Mesenchymal stem cell (in vitro differentiated cells and primary cell): Measurements from ENCODE around the gene SCN7A.

ENCODE experiments used
- DNase-seq: peaks from one replicate; pipeline ENCODE4 v3.0.0-alpha.2; 2013
- H2AFZ ChIP-seq: one replicate; pipeline ENCODE4 v1.6.1; 2013; ENCODE audit warnings: low read depth, mild to moderate bottlenecking, control low read depth, inconsistent platforms, low read length, moderate library complexity
- H2AK5ac ChIP-seq: 2 replicates; pipeline ENCODE4 v1.6.1; 2013; ENCODE audit warnings: low read length, moderate library complexity, mild to moderate bottlenecking, inconsistent platforms; ENCODE audit not compliant: severe bottlenecking
- H2BK120ac ChIP-seq: one replicate; pipeline ENCODE4 v1.6.1; 2013; ENCODE audit warnings: low read depth, mild to moderate bottlenecking, inconsistent platforms, low read length, moderate library complexity
- H2BK12ac ChIP-seq, 2 experiments: one replicate each; pipeline ENCODE4 v1.6.1; 2013; ENCODE audit warnings: inconsistent platforms in 2 of 2, low read length in 2 of 2, mild to moderate bottlenecking in 2 of 2, moderate library complexity in 2 of 2, control low read depth in 1 of 2
- H2BK15ac ChIP-seq: one replicate; pipeline ENCODE4 v1.6.1; 2013; ENCODE audit warnings: mild to moderate bottlenecking, low read depth, inconsistent platforms; ENCODE audit not compliant: poor library complexity, severe bottlenecking
- H2BK5ac ChIP-seq: 2 replicates; pipeline ENCODE4 v1.6.1; 2013; ENCODE audit warnings: low read depth, mild to moderate bottlenecking, low read length, control low read depth, inconsistent platforms; ENCODE audit not compliant: poor library complexity, severe bottlenecking
- H3K14ac ChIP-seq, 2 experiments: one replicate each; pipeline ENCODE4 v1.6.1; 2013; ENCODE audit warnings: inconsistent platforms in 2 of 2, low read length in 2 of 2, control low read depth in 1 of 2, mild to moderate bottlenecking in 1 of 2, moderate library complexity in 1 of 2
- H3K18ac ChIP-seq, 2 experiments: one replicate each; pipeline ENCODE4 v1.6.1; 2013; ENCODE audit warnings: inconsistent platforms in 2 of 2, low read length in 2 of 2, control low read depth in 1 of 2, low read depth in 1 of 2, mild to moderate bottlenecking in 1 of 2
- H3K23ac ChIP-seq, 2 experiments: one replicate each; pipeline ENCODE4 v1.6.1; 2013; ENCODE audit warnings: inconsistent platforms in 2 of 2, low read length in 2 of 2, mild to moderate bottlenecking in 2 of 2, moderate library complexity in 2 of 2, control low read depth in 1 of 2
- H3K27ac ChIP-seq: 2 replicates; pipeline ENCODE4 v1.5.1; 2013; ENCODE audit warnings: mild to moderate bottlenecking, moderate library complexity, low read length, control low read depth, inconsistent platforms; ENCODE audit not compliant: poor library complexity, severe bottlenecking
- H3K27me3 ChIP-seq, 2 experiments: 2 replicates each; pipeline versions ENCODE4 v1.6.1 to v1.7.0; 2013; ENCODE audit warnings: low read length in 2 of 2, mild to moderate bottlenecking in 2 of 2, moderate library complexity in 2 of 2, control low read depth in 1 of 2, inconsistent platforms in 1 of 2; ENCODE audit not compliant: control insufficient read depth in 1 of 2, insufficient read depth in 1 of 2
- H3K36me3 ChIP-seq, 2 experiments: 2 replicates each; pipeline versions ENCODE4 v1.6.1 to v1.7.0; 2013; ENCODE audit warnings: low read length in 2 of 2, control low read depth in 1 of 2, inconsistent platforms in 1 of 2, low read depth in 1 of 2, mild to moderate bottlenecking in 1 of 2; ENCODE audit not compliant: insufficient read depth in 2 of 2, control insufficient read depth in 1 of 2
- H3K4ac ChIP-seq, 2 experiments: one replicate each; pipeline ENCODE4 v1.6.1; 2013; ENCODE audit warnings: inconsistent platforms in 2 of 2, low read length in 2 of 2, mild to moderate bottlenecking in 2 of 2, moderate library complexity in 2 of 2, control low read depth in 1 of 2, low read depth in 1 of 2
- H3K4me1 ChIP-seq: 2 replicates; pipeline ENCODE4 v1.6.1; 2013; ENCODE audit warnings: low read depth, low read length, control low read depth; ENCODE audit not compliant: control insufficient read depth, insufficient read depth
- H3K4me2 ChIP-seq: 2 replicates; pipeline ENCODE4 v1.6.1; 2013; ENCODE audit warnings: low read length, mild to moderate bottlenecking, inconsistent platforms; ENCODE audit not compliant: poor library complexity, severe bottlenecking
- H3K4me3 ChIP-seq, 2 experiments: 2 replicates each; pipeline versions ENCODE4 v1.5.1 to v1.7.0; 2013; ENCODE audit warnings: low read length in 2 of 2, mild to moderate bottlenecking in 2 of 2, control low read depth in 1 of 2, low read depth in 1 of 2; ENCODE audit not compliant: insufficient read depth in 1 of 2
- H3K79me1 ChIP-seq: replicated peaks from 2 replicates; pipeline ENCODE4 v1.6.1; 2013; ENCODE audit warnings: mild to moderate bottlenecking, control low read depth, low read length, inconsistent platforms; ENCODE audit not compliant: poor library complexity, severe bottlenecking
- H3K9ac ChIP-seq: 2 replicates; pipeline ENCODE4 v1.7.0; 2013; ENCODE audit warnings: mild to moderate bottlenecking, low read length, moderate library complexity
- H3K9me3 ChIP-seq: 2 replicates; pipeline ENCODE4 v1.7.0; 2013; ENCODE audit warnings: mild to moderate bottlenecking, low read length; ENCODE audit not compliant: control insufficient read depth
- H4K8ac ChIP-seq: one replicate; pipeline ENCODE4 v1.6.1; 2013; ENCODE audit warnings: inconsistent platforms, mild to moderate bottlenecking, low read length, moderate library complexity
- H4K91ac ChIP-seq: one replicate; pipeline ENCODE4 v1.6.1; 2013; ENCODE audit warnings: mild to moderate bottlenecking, low read length, inconsistent platforms
- WGBS: methylation state at CpG from one replicate; pipeline ENCODE4 v1.1.7; 2013; ENCODE audit warnings: mixed read lengths; 5-methylcytosine and 5-hydroxymethylcytosine counted together

Gene SCN7A

DNA sequence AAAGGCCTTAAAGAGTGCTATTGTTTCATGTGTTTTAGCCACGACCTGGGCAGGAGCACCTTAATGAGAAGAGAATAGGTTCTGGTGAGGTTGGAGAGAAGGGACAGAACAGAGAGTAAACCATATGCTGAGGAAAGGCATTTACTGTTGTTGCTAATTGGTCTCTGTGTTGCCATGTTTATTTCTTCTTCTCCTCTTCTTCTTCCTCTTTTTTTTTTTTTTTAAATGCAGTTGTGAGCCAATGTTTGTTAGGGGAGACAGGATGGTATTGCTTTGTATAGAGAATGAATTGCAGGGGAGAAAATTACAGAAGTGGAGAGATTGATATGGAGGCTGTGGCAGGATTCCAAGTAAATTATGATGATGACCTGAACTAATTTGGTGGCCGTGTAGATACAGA, 120.9 kb downstream of the SCN7A start:
- Histone ChIP-seq H2AFZ (no peak overlapping the region), H3K79me1 (no peaks in the 10 kb centered on the region), H3K27me3 (peaks cover 0 to 27% of the 10 kb centered on the region in 2 experiments), H2BK5ac (no peak overlapping the region), H3K9ac (no peak overlapping the region), H3K18ac (no peak overlapping the region), H3K4me2 (no peak overlapping the region), H2BK12ac (no peak overlapping the region), H3K4me1 (peaks cover 8% of the 10 kb centered on the region), H3K27ac (no peak overlapping the region), H4K91ac (no peak overlapping the region), H4K8ac (no peak overlapping the region), H3K4ac (no peak overlapping the region), H3K23ac (no peak overlapping the region), H3K14ac (no peak overlapping the region), H2AK5ac (no peak overlapping the region), H2BK120ac (no peak overlapping the region), H2BK15ac (no peak overlapping the region), H3K4me3 (no peak overlapping the region), H3K36me3 (no peaks in the 10 kb centered on the region), H3K9me3 (no peaks in the 10 kb centered on the region)
- WGBS, result 44% methylated on average over 2 of the region's 2 CpGs
- no peak for DNase-seq

GRCh38 chr2:166372046-166372445, 122.0 kb downstream of the SCN7A start:
- 17% methylated on average over 1 of the region's 2 CpGs for WGBS
- Histone ChIP-seq H2BK5ac (no peak overlapping the region), H3K27me3 (peaks cover 0 to 18% of the 10 kb centered on the region in 2 experiments), H3K36me3 (no peaks in the 10 kb centered on the region), H2AK5ac (no peak overlapping the region), H3K23ac (no peak overlapping the region), H3K9ac (no peak overlapping the region), H3K79me1 (no peaks in the 10 kb centered on the region), H3K4me1 (peaks cover 8% of the 10 kb centered on the region), H4K8ac (no peak overlapping the region), H3K14ac (no peak overlapping the region), H2BK15ac (no peak overlapping the region), H3K18ac (no peak overlapping the region), H4K91ac (no peak overlapping the region), H3K4me3 (no peak overlapping the region), H3K4me2 (no peak overlapping the region), H3K4ac (no peak overlapping the region), H2BK12ac (no peak overlapping the region), H3K9me3 (no peaks in the 10 kb centered on the region), H2AFZ (no peak overlapping the region), H3K27ac (no peak overlapping the region), H2BK120ac (no peak overlapping the region)
- no peak for DNase-seq

DNA sequence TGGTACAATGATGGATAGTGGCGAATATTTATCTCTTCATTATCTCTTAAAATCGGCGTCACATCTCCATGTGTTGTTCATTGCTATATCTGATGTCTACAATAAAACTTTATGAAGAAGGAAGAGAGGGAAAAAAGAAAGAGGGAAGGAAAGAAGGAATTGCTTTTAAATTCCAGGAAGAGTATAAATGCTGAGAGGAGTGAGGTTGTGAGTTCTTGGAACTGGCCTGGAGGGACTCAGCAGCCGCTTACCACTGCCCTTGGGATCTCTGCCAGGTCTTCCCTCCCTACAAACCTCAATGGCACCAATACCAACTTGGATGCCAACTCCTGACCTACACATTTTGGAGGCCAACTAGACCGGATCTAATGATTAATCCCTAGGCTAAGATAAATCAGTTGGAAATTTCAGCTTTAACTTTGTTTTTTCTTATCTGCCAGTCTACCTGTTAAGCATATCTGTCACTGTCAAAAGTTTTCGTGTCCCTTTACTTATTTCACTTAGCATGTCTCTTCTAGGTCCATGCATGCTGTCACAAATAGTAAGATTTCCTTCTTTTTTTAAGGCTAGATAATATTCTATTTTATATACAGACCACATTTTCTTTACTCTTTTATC, 128.1 kb downstream of the SCN7A start:
- Histone ChIP-seq H3K79me1 (no peaks in the 10 kb centered on the region), H3K4ac (no peak overlapping the region), H3K4me1 (no peaks in the 10 kb centered on the region), H3K23ac (no peak overlapping the region), H2BK12ac (no peak overlapping the region), H3K18ac (no peak overlapping the region), H3K27me3 (no peaks in the 10 kb centered on the region), H2BK120ac (no peak overlapping the region), H2AK5ac (no peak overlapping the region), H3K4me3 (no peak overlapping the region), H2BK5ac (no peak overlapping the region), H3K4me2 (no peak overlapping the region), H4K91ac (no peak overlapping the region), H3K27ac (no peak overlapping the region), H3K9me3 (no peaks in the 10 kb centered on the region), H2AFZ (no peak overlapping the region), H2BK15ac (no peak overlapping the region), H3K36me3 (no peaks in the 10 kb centered on the region), H3K9ac (no peak overlapping the region), H4K8ac (no peak overlapping the region), H3K14ac (no peak overlapping the region)
- WGBS, result 89% methylated on average over 6 of the region's 6 CpGs
- no peak for DNase-seq

DNA sequence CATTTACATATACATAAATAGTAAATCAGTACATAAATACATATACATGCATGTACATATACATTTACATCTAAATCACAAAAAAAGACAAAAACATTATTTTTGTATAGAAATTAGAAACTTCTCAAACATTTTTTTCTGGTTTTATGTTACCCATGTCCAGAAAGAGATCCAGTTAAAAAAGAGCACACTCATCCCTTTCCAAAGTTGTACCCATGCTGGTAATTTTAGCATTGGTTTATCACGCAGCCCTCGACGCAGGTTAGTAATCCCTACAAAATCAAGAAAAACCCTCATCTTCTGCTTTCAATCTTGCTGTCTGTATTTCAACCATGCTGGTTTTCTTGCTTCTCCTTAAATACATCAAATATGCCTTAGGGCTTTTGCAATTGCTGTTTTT, 128.8 kb downstream of the SCN7A start:
- H3K9ac ChIP-seq, result no peak overlapping the region
- no peak overlapping the region for H2BK120ac ChIP-seq
- DNase-seq, result no peak
- H3K23ac ChIP-seq, result no peak overlapping the region
- H3K9me3 ChIP-seq, result no peaks in the 10 kb centered on the region
- no peaks in the 10 kb centered on the region for H3K4me1 ChIP-seq
- H3K27ac ChIP-seq, result no peak overlapping the region
- H3K79me1 ChIP-seq, result no peaks in the 10 kb centered on the region
- H4K91ac ChIP-seq, result no peak overlapping the region
- H3K36me3 ChIP-seq, result no peaks in the 10 kb centered on the region
- H2BK15ac ChIP-seq, result no peak overlapping the region
- H2BK5ac ChIP-seq, result no peak overlapping the region
- H3K27me3 ChIP-seq, result no peaks in the 10 kb centered on the region
- no peak overlapping the region for H4K8ac ChIP-seq
- no peak overlapping the region for H3K4me2 ChIP-seq
- no peak overlapping the region for H3K4me3 ChIP-seq
- H3K4ac ChIP-seq, result no peak overlapping the region
- no peak overlapping the region for H3K14ac ChIP-seq
- WGBS, result 100% methylated on average over 3 of the region's 3 CpGs
- H2BK12ac ChIP-seq, result no peak overlapping the region
- H2AK5ac ChIP-seq, result no peak overlapping the region
- H2AFZ ChIP-seq, result no peak overlapping the region
- no peak overlapping the region for H3K18ac ChIP-seq
